ENCODE data around the gene TMEM273. TPM values are rescaled to one million over a fixed set of nuclear protein-coding genes. Genes with fewer than 3 reads are reported as not detected.

TMEM273 gene
- total and polyA plus RNA-seq, 7 donors, result 5.4 to 17.8 (median 11.0) TPM

GRCh38 chr10:49230004-49230403 lies 41.8 kb upstream of the TMEM273 start:
- no peaks in the 10 kb centered on the region for H3K4me1 ChIP-seq
- intact Hi-C loops (cut with DNase I), result no loop called here
- no peak overlapping the region for H3K27ac ChIP-seq
- no peaks in the 10 kb centered on the region for H3K36me3 ChIP-seq
- no peaks in the 10 kb centered on the region for H3K27me3 ChIP-seq
- no peak overlapping the region for H3K4me3 ChIP-seq
- H3K9me3 ChIP-seq, result no peaks in the 10 kb centered on the region
- WGBS, 2 donors, result 31 to 77% methylated on average over 7 of the region's 7 CpGs
- TF ChIP-seq, protein P1, sequence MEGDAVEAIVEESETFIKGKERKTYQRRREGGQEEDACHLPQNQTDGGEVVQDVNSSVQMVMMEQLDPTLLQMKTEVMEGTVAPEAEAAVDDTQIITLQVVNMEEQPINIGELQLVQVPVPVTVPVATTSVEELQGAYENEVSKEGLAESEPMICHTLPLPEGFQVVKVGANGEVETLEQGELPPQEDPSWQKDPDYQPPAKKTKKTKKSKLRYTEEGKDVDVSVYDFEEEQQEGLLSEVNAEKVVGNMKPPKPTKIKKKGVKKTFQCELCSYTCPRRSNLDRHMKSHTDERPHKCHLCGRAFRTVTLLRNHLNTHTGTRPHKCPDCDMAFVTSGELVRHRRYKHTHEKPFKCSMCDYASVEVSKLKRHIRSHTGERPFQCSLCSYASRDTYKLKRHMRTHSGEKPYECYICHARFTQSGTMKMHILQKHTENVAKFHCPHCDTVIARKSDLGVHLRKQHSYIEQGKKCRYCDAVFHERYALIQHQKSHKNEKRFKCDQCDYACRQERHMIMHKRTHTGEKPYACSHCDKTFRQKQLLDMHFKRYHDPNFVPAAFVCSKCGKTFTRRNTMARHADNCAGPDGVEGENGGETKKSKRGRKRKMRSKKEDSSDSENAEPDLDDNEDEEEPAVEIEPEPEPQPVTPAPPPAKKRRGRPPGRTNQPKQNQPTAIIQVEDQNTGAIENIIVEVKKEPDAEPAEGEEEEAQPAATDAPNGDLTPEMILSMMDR (IDR thresholded peaks at IDR 0.05), result no peak
- TF ChIP-seq POLR2AphosphoS5 (IDR thresholded peaks at IDR 0.05), result no peak
- no peak for TF ChIP-seq EP300 (IDR thresholded peaks at IDR 0.05)
- TF ChIP-seq POLR2A (IDR thresholded peaks at IDR 0.05), result no peak
- no peak for DNase-seq

- H3K27me3 ChIP-seq, result no peaks in the 10 kb centered on the region
- DNase-seq, result no peak
- no peak overlapping the region for H3K27ac ChIP-seq
- 83 to 87% methylated on average over 20 of the region's 20 CpGs for WGBS, 2 donors
- no peaks in the 10 kb centered on the region for H3K9me3 ChIP-seq
- H3K4me1 ChIP-seq, result no peaks in the 10 kb centered on the region
- H3K36me3 ChIP-seq, result no peaks in the 10 kb centered on the region
- intact Hi-C loops (cut with DNase I), result no loop called here
- no peak overlapping the region for H3K4me3 ChIP-seq
- TF ChIP-seq POLR2AphosphoS5 (IDR thresholded peaks at IDR 0.05) (no peak), POLR2A (IDR thresholded peaks at IDR 0.05) (no peak), EP300 (IDR thresholded peaks at IDR 0.05) (no peak)
- TF ChIP-seq, protein P1 (IDR thresholded peaks at IDR 0.05), result no peak
Observed at GRCh38 chr10:49228677-49229076, 40.5 kb upstream of the TMEM273 start.

GRCh38 chr10:49227406-49227805 lies 39.2 kb upstream of the TMEM273 start:
- H3K27ac ChIP-seq, result no peak overlapping the region
- no peak for TF ChIP-seq POLR2AphosphoS5 (IDR thresholded peaks at IDR 0.05)
- TF ChIP-seq, protein P1 (IDR thresholded peaks at IDR 0.05), result no peak
- no peak for TF ChIP-seq POLR2A (IDR thresholded peaks at IDR 0.05)
- no peak for TF ChIP-seq EP300 (IDR thresholded peaks at IDR 0.05)
- H3K4me1 ChIP-seq, result no peaks in the 10 kb centered on the region
- DNase-seq, result no peak
- no peaks in the 10 kb centered on the region for H3K27me3 ChIP-seq
- intact Hi-C loops (cut with DNase I), result no loop called here
- no peak overlapping the region for H3K4me3 ChIP-seq
- H3K36me3 ChIP-seq, result no peaks in the 10 kb centered on the region
- WGBS, 2 donors, result 77 to 86% methylated on average over 5 of the region's 5 CpGs
- H3K9me3 ChIP-seq, result no peaks in the 10 kb centered on the region

GRCh38 chr10:49226594-49226993 lies 38.4 kb upstream of the TMEM273 start:
- TF ChIP-seq, protein P1 (IDR thresholded peaks at IDR 0.05), result no peak
- TF ChIP-seq POLR2A (IDR thresholded peaks at IDR 0.05) (no peak), POLR2AphosphoS5 (IDR thresholded peaks at IDR 0.05) (no peak), EP300 (IDR thresholded peaks at IDR 0.05) (no peak)
- intact Hi-C loops (cut with DNase I), result no loop called here
- H3K4me1 ChIP-seq, result no peaks in the 10 kb centered on the region
- no peak overlapping the region for H3K4me3 ChIP-seq
- no peak overlapping the region for H3K27ac ChIP-seq
- WGBS, 2 donors, result 74 to 81% methylated on average over 4 of the region's 4 CpGs
- no peaks in the 10 kb centered on the region for H3K9me3 ChIP-seq
- no peaks in the 10 kb centered on the region for H3K27me3 ChIP-seq
- no peak for DNase-seq
- H3K36me3 ChIP-seq, result no peaks in the 10 kb centered on the region

DNA sequence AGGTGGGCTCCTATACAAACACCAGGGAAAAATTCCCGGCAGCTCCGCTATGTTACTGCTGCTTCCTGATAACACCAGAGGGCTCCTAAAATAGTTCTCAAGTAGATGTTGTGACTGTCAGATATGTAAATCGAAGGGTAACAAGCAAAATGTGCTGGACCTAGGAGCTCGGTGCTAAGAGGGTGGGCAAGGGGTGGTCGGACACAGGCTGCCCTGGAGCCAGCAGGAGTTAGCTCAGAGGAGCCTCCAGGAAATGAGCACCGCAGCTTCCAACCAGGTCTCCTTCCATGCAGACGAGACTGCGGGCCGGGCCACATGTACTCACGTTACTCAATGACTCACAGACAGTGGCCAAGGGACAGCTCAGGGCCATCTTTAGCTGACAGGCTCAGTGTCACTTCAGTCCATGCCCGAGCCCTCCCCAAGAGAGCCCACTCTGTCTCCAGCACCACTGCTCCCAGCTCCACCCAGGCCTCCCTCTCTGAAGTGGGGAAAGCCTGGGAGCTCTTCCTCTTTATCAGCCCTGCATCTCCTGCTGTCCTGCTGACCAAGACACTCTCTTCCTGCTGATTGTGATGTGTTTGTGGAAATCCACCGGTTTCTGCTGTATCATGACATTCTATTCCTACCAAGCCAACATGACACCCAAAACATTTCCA lies 37.2 kb upstream of the TMEM273 start:
- WGBS, 2 donors, result 78 to 86% methylated on average over 12 of the region's 12 CpGs
- H3K36me3 ChIP-seq, result no peaks in the 10 kb centered on the region
- no peak for DNase-seq
- intact Hi-C loops (cut with DNase I), result no loop called here
- no peak overlapping the region for H3K27ac ChIP-seq
- no peaks in the 10 kb centered on the region for H3K27me3 ChIP-seq
- H3K4me3 ChIP-seq, result no peak overlapping the region
- no peaks in the 10 kb centered on the region for H3K4me1 ChIP-seq
- H3K9me3 ChIP-seq, result no peaks in the 10 kb centered on the region
- TF ChIP-seq POLR2A (IDR thresholded peaks at IDR 0.05) (no peak), POLR2AphosphoS5 (IDR thresholded peaks at IDR 0.05) (no peak), EP300 (IDR thresholded peaks at IDR 0.05) (no peak)
- TF ChIP-seq, protein P1 (IDR thresholded peaks at IDR 0.05), result no peak

Data from sigmoid colon (tissue), 7 donors.